Inflammatory macrophage treated with lipopolysaccharide for 1 hour (primary cell): ENCODE data around the gene NPEPL1.

Source experiments
- DNase-seq, 2 donors: peaks; one replicate each; pipeline ENCODE4 v3.0.0-alpha.2; 2020 to 2022

The NPEPL1 gene

GRCh38 chr20:58658760-58659159, 33.8 kb upstream of the NPEPL1 start:
- DNase-seq: no peak

GRCh38 chr20:58659841-58660240, 32.8 kb upstream of the NPEPL1 start:
- DNase-seq: no peak

GRCh38 chr20:58660855-58661597, 31.6 kb upstream of the NPEPL1 start:
- no peak for DNase-seq

- no peak for DNase-seq
These were observed 30.8 kb upstream of the NPEPL1 start for GRCh38 chr20:58661598-58662473.

GRCh38 chr20:58664331-58664730, 28.3 kb upstream of the NPEPL1 start:
- DNase-seq: no peak

GRCh38 chr20:58664883-58665282, 27.7 kb upstream of the NPEPL1 start:
- DNase-seq: no peak

- DNase-seq: no peak
These were observed 27.0 kb upstream of the NPEPL1 start for GRCh38 chr20:58665606-58666005.

GRCh38 chr20:58666702-58667101, 25.9 kb upstream of the NPEPL1 start:
- no peak for DNase-seq

GRCh38 chr20:58667975-58668374, 24.6 kb upstream of the NPEPL1 start:
- DNase-seq: no peak

GRCh38 chr20:58668901-58669286, 23.7 kb upstream of the NPEPL1 start:
- no peak for DNase-seq

GRCh38 chr20:58669287-58670006, 23.2 kb upstream of the NPEPL1 start:
- DNase-seq: no peak

GRCh38 chr20:58670102-58670501, 22.5 kb upstream of the NPEPL1 start:
- DNase-seq: no peak

- no peak for DNase-seq
These were observed 21.9 kb upstream of the NPEPL1 start for GRCh38 chr20:58670659-58671058.

GRCh38 chr20:58673119-58673518, 19.5 kb upstream of the NPEPL1 start:
- DNase-seq: no peak

GRCh38 chr20:58675146-58675584, 17.4 kb upstream of the NPEPL1 start:
- DNase-seq: no peak

- no peak for DNase-seq
These were observed 17.0 kb upstream of the NPEPL1 start for GRCh38 chr20:58675641-58676040.

GRCh38 chr20:58676161-58676560, 16.4 kb upstream of the NPEPL1 start:
- DNase-seq: no peak

- no peak for DNase-seq
These were observed 15.5 kb upstream of the NPEPL1 start for GRCh38 chr20:58677079-58677604.

- DNase-seq: no peak
These were observed 14.8 kb upstream of the NPEPL1 start for GRCh38 chr20:58677808-58678207.

- no peak for DNase-seq
These were observed 13.8 kb upstream of the NPEPL1 start for GRCh38 chr20:58678806-58679205.

GRCh38 chr20:58682656-58683531, 9.7 kb upstream of the NPEPL1 start:
- DNase-seq: no peak

GRCh38 chr20:58684291-58684690, 8.3 kb upstream of the NPEPL1 start:
- DNase-seq: no peak
